OCI-LY3 (cell line): ENCODE measurements around the gene COL4A1.

ENCODE experiments used
- EZH2phosphoT487 ChIP-seq: fragments of 200-600 bp; shearing (Covaris generic); IDR thresholded peaks from 2 replicates; pipeline ENCODE4 v1.6.1; 2018; ENCODE audit warnings: antibody characterized with exemption, mixed run types, low read depth
- TF ChIP-seq, protein P1 (sequence below): fragments of 200-600, 300-600 bp; sonication (generic); IDR thresholded peaks from 2 replicates; pipeline ENCODE4 v1.5.1; 2014; ENCODE audit warnings: antibody characterized with exemption, low read length, low read depth

GRCh38 chr13:110238818-110239195, 68.2 kb downstream of the COL4A1 start:
- TF ChIP-seq, protein P1, sequence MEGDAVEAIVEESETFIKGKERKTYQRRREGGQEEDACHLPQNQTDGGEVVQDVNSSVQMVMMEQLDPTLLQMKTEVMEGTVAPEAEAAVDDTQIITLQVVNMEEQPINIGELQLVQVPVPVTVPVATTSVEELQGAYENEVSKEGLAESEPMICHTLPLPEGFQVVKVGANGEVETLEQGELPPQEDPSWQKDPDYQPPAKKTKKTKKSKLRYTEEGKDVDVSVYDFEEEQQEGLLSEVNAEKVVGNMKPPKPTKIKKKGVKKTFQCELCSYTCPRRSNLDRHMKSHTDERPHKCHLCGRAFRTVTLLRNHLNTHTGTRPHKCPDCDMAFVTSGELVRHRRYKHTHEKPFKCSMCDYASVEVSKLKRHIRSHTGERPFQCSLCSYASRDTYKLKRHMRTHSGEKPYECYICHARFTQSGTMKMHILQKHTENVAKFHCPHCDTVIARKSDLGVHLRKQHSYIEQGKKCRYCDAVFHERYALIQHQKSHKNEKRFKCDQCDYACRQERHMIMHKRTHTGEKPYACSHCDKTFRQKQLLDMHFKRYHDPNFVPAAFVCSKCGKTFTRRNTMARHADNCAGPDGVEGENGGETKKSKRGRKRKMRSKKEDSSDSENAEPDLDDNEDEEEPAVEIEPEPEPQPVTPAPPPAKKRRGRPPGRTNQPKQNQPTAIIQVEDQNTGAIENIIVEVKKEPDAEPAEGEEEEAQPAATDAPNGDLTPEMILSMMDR = no peak
- no peak for TF ChIP-seq EZH2phosphoT487
